ENCODE measurements around the gene SMYD3. TPM values are rescaled to one million over a fixed set of nuclear protein-coding genes. Genes with fewer than 3 reads are reported as not detected.

SMYD3 gene
- total and polyA plus RNA-seq, 2 of the 4 experiments (the other 2 are of a cell fraction), result 26.5 to 37.6 TPM

Small RNA genes within 50 kb of the gene (microRNA-seq; reads per million reads assigned to microRNA genes)
- gene AL356583.2 (ENCODE audit: insufficient read depth, insufficient read length) (not detected), gene RF00019 (ENCODE audit: insufficient read depth, insufficient read length) (not detected), gene RNU6-1283P (ENCODE audit: insufficient read depth, insufficient read length) (not detected)

Small RNA genes within 50 kb of the gene (small RNA-seq; reads per million reads assigned to genes)
- gene AL356583.2 (0 reads per million in 5 experiments), gene RF00019 (0 reads per million in 5 experiments), gene RNU6-1283P (0 reads per million in 5 experiments)

Other genes starting within 250 kb of the SMYD3 start
- gene TFB2M, start 59.0 kb upstream of the SMYD3 start, total RNA-seq (2012; rRNA removed), result 13.3 and 22.8 TPM in 2 replicates
- gene TFB2M, start 59.0 kb upstream of the SMYD3 start, polyA plus RNA-seq (2012; rRNA removed), result 13.7 and 15.7 TPM in 2 replicates
- gene CNST, start 59.2 kb upstream of the SMYD3 start, total RNA-seq (2012; rRNA removed), result 25.5 and 32.8 TPM in 2 replicates
- 14.6 and 15.4 TPM in 2 replicates for gene CNST, start 59.2 kb upstream of the SMYD3 start, polyA plus RNA-seq (2012; rRNA removed)
- 37.8 and 46.9 TPM in 2 replicates for gene SCCPDH, start 217.1 kb upstream of the SMYD3 start, total RNA-seq (2012; rRNA removed)
- 22.9 and 26.9 TPM in 2 replicates for gene SCCPDH, start 217.1 kb upstream of the SMYD3 start, polyA plus RNA-seq (2012; rRNA removed)